HUES64 (cell line): ENCODE measurements around the gene LTB.
"Not testable (repeated sequence)": the region's sequence is repeated elsewhere in the genome, so short reads cannot be mapped to it uniquely, and the experiment has no call there.

Experiments used
- H3K27ac ChIP-seq: 2 replicates; pipeline ENCODE4 v1.7.0; 2013; ENCODE audit warnings: low read depth, low read length, inconsistent platforms
- H3K27me3 ChIP-seq: 2 replicates; pipeline ENCODE4 v1.6.1; 2013; ENCODE audit warnings: mild to moderate bottlenecking, low read length; ENCODE audit not compliant: insufficient read depth
- H3K36me3 ChIP-seq: 2 replicates; pipeline ENCODE4 v1.6.1; 2013; ENCODE audit warnings: mild to moderate bottlenecking, low read length; ENCODE audit not compliant: insufficient read depth
- H3K4me1 ChIP-seq: 2 replicates; pipeline ENCODE4 v1.6.1; 2013; ENCODE audit warnings: mild to moderate bottlenecking, low read length, moderate library complexity; ENCODE audit not compliant: insufficient read depth
- H3K4me3 ChIP-seq: 2 replicates; pipeline ENCODE4 v1.5.1; 2013; ENCODE audit warnings: mild to moderate bottlenecking, low read length, moderate library complexity
- H3K9ac ChIP-seq: 2 replicates; pipeline ENCODE4 v1.6.1; 2013; ENCODE audit warnings: mild to moderate bottlenecking, low read depth, low read length
- H3K9me3 ChIP-seq: 2 replicates; pipeline ENCODE4 v1.6.1; 2013; ENCODE audit warnings: low read depth, low read length; ENCODE audit not compliant: insufficient read depth
- WGBS: fragments of 150-250, 120-280 bp; methylation state at CpG from one replicate; pipeline ENCODE4 v1.1.7; 2013; ENCODE audit warnings: missing lambda C conversion rate; 5-methylcytosine and 5-hydroxymethylcytosine counted together

LTB gene

DNA sequence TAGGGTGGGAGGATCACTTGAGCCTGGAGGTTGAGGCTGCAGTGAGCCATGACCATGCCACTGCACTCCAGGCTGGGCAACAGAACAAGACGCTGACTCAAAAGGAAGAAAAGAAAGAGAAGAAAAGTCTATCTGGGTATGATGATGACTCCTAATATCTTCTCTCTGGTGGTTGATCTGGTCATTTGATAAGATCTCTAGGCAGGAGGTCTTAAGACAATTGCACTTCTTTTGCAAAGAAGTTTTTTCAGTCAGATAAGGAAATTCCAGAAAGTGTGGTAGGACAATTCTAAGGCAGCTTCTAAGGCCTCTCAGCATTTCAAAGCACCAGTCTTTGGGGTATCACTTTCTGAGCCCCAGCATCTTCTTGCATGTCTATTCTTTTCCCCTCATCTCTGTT, 25.1 kb upstream of the LTB start:
- 73% methylated on average over 1 of the region's 1 CpG for WGBS

DNA sequence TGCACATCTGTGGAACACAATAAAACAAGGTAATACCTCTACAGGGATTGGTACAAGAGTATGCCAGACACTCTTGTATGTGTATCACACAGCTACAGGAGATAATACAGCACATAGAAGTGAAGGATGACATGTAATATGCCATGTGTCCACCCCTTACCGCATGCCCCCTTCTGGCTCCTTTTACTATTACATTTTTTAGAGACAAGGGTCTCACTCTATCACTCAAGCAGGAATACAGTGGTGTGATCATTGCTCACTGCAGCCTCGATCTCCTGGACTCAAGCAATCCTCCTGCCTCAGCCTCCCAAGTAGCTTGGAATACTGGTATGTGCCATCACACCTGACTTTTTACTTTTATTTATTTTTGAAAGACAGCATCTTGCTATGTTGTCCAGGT, 14.8 kb upstream of the LTB start:
- Histone ChIP-seq H3K4me1 (no peaks in the 10 kb centered on the region), H3K4me3 (no peak overlapping the region), H3K27me3 (no peaks in the 10 kb centered on the region), H3K9ac (no peak overlapping the region), H3K27ac (no peak overlapping the region), H3K9me3 (no peaks in the 10 kb centered on the region), H3K36me3 (no peaks in the 10 kb centered on the region)
- WGBS = 45% methylated on average over 2 of the region's 2 CpGs

More for the DNA sequence above, 25.1 kb upstream of the LTB start:
- no peaks in the 10 kb centered on the region for H3K36me3 ChIP-seq
- H3K4me1 ChIP-seq = no peaks in the 10 kb centered on the region
- no peak overlapping the region for H3K4me3 ChIP-seq
- no peak overlapping the region for H3K27ac ChIP-seq
- no peaks in the 10 kb centered on the region for H3K9me3 ChIP-seq
- H3K27me3 ChIP-seq = no peaks in the 10 kb centered on the region
- H3K9ac ChIP-seq = no peak overlapping the region

DNA sequence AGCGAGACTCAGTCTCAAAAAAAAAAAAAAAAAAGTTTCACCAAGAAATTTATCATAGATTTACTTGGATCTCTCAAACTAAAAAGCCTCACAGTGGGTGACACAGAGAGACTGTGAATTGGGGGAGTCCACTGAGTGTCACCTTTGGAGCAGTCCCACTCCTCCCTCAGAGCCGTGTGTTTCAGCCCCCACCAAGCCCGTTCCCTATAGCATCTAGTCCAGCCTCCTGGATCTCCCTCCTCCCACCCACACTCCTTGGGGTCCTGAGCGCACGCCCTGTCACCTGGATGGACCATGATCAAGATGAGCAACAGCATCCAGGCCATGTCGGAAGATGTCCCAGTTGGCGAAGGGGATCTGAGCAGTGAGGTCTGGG, 10.2 kb upstream of the LTB start:
- Histone ChIP-seq H3K9ac (no peak overlapping the region), H3K9me3 (no peaks in the 10 kb centered on the region), H3K36me3 (no peaks in the 10 kb centered on the region), H3K4me3 (no peak overlapping the region), H3K27me3 (no peaks in the 10 kb centered on the region), H3K4me1 (no peaks in the 10 kb centered on the region), H3K27ac (no peak overlapping the region)
- WGBS = 95% methylated on average over 7 of the region's 7 CpGs

DNA sequence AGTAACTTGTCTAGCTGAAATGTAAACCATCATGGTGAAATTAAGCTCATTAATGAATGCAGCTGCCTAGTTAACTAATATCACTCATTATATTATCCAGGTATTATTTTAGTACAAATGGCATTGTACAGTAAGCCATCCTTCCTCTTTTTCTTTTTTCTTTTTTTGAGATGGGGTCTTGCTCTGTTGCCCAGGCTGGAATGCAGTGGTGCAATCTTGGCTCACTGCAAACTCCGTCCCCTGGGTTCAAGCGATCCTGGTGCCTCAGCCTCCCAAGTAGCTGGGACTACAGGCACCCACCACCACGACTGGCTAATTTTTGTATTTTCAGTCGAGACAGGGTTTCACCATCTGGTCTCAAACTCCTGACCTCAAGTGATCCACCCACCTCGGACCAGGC, 8.5 kb upstream of the LTB start:
- not testable (repeated sequence) for H3K4me1 ChIP-seq, H3K27me3 ChIP-seq, H3K4me3 ChIP-seq, H3K9me3 ChIP-seq, H3K27ac ChIP-seq, H3K9ac ChIP-seq, H3K36me3 ChIP-seq
- 95% methylated on average over 5 of the region's 5 CpGs for WGBS

DNA sequence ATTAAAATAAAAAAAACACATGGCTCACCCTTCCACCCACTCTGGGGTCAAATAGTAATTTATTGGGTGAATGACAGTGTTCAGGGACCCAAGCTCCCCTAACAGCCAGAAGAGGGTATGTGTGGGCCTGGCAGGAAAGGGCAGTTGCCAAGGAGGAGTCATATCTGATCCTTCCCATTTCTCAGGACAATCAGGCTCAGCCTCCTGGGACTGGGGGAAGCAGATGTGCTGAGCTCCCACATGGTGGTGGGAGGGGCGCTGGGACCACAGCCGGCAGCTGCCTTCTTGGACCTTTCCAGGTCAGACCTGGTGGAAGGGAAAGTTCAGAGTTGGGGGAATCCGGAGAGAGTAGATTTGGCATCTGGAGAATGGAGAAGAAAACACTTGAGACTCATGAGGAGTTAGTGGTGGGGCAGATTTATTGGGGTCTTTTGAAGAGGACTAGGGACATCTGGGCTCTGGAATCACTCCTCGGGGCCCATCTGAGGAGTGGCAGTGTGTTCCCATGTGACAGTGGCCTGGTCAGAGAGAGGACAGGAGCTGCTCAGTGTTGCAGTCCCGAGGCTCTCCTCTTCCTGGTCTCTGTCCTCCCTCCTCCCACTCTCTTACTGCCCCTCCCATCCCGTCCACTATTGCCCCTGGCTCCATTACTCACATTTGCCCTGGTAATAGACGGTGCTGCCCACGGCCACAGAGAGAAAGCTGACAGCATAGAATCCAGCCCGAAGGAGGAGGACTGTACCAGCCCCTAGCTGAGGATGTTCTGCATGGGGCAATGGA, 6.8 kb upstream of the LTB start:
- Histone ChIP-seq H3K4me3 (no peak overlapping the region), H3K4me1 (no peaks in the 10 kb centered on the region), H3K36me3 (no peaks in the 10 kb centered on the region), H3K9ac (no peak overlapping the region), H3K9me3 (no peaks in the 10 kb centered on the region), H3K27me3 (no peaks in the 10 kb centered on the region), H3K27ac (no peak overlapping the region)
- WGBS = 81% methylated on average over 9 of the region's 9 CpGs

DNA sequence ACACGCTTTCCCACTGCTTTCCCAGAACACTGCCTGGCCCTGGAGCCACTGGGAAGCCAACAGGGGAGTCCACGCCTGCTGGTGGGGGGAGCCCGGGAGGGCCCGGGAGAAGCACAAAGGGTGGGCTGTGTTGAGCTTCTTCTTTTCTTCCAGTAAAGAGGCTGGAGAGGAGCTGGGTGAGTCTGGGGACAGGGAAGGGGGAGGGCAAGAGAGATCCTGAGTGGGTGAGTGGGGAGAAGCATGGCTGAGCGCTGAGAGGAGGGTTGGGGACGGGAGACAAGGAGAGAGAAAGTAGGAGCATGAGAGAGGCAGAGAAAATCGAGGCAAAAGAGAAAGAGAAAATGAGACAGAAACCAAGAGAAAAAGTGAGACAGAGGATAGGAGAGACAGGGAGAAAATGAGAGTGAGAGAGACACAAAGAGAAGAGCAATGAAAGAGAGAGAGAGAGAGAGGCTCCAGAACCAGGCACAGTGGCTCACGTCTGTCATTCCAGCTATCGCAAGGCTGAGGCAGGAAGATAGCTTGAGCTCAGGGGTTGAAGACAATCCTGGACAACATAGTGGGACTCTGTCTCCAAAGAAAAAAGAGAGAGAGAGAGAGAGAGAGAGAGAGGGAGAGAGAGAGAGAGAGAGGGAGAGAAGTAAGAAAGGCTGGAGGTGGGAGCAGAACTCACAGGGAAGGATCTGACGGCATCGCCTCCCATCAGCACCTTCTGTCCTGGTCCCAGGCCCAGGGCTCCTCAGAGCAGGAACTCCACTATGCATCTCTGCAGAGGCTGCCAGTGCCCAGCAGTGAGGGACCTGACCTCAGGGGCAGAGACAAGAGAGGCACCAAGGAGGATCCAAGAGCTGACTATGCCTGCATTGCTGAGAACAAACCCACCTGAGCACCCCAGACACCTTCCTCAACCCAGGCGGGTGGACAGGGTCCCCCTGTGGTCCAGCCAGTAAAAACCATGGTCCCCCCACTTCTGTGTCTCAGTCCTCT, 5.9 kb upstream of the LTB start:
- Histone ChIP-seq H3K9ac (no peak overlapping the region), H3K36me3 (no peaks in the 10 kb centered on the region), H3K4me1 (no peaks in the 10 kb centered on the region), H3K27ac (no peak overlapping the region), H3K4me3 (no peak overlapping the region), H3K27me3 (no peaks in the 10 kb centered on the region), H3K9me3 (no peaks in the 10 kb centered on the region)
- 78% methylated on average over 12 of the region's 12 CpGs for WGBS

DNA sequence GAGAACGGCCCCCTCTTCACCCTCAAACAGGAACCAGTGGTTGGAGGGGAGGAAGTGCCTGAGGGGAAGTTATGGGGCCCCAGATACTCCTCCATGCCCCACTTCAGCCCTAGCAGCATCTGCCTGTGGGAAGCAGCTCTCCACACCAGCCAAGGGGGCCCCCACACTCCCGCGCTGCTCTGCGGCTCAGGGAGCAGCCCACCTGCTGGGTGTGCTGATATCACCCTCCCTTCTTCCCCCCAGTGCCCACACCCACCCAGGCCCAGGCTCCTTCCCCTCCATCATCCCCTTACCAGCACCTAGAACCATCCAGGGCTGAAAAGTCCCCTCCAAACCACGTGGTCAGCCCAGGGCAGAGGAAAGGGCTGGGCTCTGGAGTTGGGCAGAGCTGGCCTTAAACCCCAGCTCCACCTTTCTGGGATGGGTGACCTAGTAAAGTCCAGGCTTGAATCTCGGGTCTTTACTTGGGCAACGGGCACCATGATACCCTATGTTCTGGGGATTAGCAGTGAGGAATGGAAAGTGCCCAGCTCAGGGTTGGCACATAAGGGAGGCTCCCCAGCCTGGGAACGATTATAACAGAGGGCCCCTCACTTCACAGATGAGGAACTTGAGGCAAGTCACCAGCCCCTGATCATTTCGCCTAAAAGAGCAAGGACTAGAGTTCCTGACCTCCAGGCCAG, 4.5 kb upstream of the LTB start:
- WGBS = 82% methylated on average over 8 of the region's 9 CpGs
- Histone ChIP-seq H3K4me1 (peaks cover 3% of the 10 kb centered on the region; the same call in 1 of the 2 replicates), H3K9me3 (no peaks in the 10 kb centered on the region), H3K4me3 (no peak overlapping the region), H3K36me3 (no peaks in the 10 kb centered on the region), H3K9ac (no peak overlapping the region), H3K27ac (no peak overlapping the region), H3K27me3 (peaks cover 7% of the 10 kb centered on the region; the same call in 1 of the 2 replicates)

DNA sequence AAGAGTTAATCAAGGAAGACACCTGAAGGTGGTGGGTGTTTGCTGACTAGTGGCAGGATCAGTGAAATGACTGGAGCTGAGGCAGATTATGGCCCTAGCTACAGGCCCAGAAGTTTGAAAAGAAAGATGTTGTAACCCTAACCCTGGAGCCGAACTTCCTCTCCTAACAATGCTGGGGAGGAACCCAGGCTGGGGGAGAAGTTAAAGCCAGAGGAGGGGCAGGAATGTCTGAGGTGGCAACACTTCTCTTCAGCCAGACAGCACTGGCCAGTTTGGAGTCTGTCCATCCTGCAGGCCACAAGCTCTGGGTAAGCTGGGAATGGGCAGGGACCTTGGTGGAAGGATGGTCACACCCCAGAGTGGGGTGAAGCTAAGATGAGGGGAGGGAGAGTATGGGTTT, 3.8 kb upstream of the LTB start, which contains the start of gene LST1:
TSS of gene LST1 (plus strand) at position 270 of the 400 bp plus-strand sequence. CDS start 1,023 bp downstream, outside the sequence.
- Histone ChIP-seq H3K9ac (no peak within 1 kb of the TSS), H3K4me3 (no peak within 1 kb of the TSS), H3K4me1 (peaks cover 5% of the 10 kb centered on the region; the same call in 1 of the 2 replicates), H3K27ac (no peak within 1 kb of the TSS), H3K9me3 (no peaks in the 10 kb centered on the region), H3K27me3 (peaks cover 9% of the 10 kb centered on the region; the same call in 1 of the 2 replicates), H3K36me3 (no peaks in the 10 kb centered on the region)
- 67% methylated on average over 1 of the region's 1 CpG for WGBS

DNA sequence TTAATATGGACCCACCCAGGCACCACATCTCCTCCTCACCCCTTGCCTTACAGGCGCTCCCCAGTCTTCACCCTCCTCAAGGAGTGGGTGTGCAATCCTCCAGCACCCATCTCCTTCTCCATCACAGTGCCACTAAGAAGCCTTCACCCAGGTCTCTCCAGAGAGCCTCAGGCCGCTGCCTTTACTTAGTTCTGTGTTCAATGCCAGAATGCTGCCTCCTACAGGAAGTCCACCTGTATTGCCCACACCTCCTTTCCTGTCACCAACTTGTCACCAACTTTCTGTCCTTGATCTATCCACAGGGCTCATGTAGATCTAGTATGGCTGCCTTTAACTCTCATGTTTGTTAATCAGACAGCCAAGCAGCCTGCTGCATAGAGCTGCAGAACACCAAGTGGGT, 3.3 kb upstream of the LTB start:
- Histone ChIP-seq H3K27me3 (peaks cover 11% of the 10 kb centered on the region; the same call in 1 of the 2 replicates), H3K4me3 (no peak overlapping the region), H3K36me3 (no peaks in the 10 kb centered on the region), H3K9me3 (no peaks in the 10 kb centered on the region), H3K9ac (no peak overlapping the region), H3K27ac (no peak overlapping the region), H3K4me1 (peaks cover 5% of the 10 kb centered on the region; the same call in 1 of the 2 replicates)
- 55% methylated on average over 2 of the region's 2 CpGs for WGBS

DNA sequence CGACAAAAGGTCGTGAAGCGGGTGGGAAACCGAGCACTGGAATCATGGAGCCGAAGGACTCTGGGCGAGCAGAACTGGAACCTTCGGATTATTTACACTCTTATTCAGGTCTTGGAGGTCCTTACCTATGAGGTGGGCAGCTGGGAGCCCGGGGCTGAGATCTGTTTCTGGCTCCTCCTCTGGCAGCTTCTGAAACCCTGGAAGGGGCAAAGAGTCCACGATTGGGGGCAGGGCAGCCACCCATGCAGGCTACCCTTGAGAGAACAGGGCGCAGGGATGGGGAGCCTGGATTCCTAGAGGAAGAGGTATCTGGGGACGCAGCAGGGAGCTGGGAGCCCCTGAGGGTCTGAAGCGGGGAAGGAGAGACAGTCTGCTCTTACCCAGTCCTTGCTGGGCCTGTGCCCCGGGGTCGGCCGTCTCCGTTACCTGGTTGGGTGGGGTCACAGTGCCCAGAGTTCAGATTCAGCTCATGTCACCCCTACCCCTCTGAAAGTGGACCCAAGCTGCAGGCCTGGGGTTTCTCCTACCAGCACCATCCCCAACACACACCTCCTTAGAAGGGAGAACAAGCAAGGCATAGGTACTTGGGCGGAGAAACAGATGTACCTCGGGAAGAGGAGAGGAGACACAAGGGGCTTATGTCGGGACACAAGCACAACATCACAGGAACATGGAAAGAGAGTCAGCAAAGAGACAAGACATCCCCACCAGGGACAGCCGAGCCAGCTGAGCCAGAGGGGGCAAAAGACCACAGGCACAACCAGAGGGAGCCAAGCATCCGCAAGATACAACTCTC, 592 bp downstream of the LTB start:
- no peak overlapping the region for H3K27ac ChIP-seq
- H3K9me3 ChIP-seq = no peaks in the 10 kb centered on the region
- H3K36me3 ChIP-seq = no peaks in the 10 kb centered on the region
- peaks cover 15% of the 10 kb centered on the region; the same call in 1 of the 2 replicates for H3K27me3 ChIP-seq
- H3K4me3 ChIP-seq = peak overlapping the region; percentile 92
- H3K9ac ChIP-seq = peak overlapping the region; percentile 75
- peaks cover 15% of the 10 kb centered on the region for H3K4me1 ChIP-seq
- 28% methylated on average over 21 of the region's 21 CpGs for WGBS
